Measurements from ENCODE around the gene ANKRD2. TPM values are rescaled to one million over a fixed set of nuclear protein-coding genes. Genes with fewer than 3 reads are reported as not detected.

ANKRD2 gene
- total RNA-seq, 2 donors from 2014 or later, result 0.24 TPM; not detected in 1

DNA sequence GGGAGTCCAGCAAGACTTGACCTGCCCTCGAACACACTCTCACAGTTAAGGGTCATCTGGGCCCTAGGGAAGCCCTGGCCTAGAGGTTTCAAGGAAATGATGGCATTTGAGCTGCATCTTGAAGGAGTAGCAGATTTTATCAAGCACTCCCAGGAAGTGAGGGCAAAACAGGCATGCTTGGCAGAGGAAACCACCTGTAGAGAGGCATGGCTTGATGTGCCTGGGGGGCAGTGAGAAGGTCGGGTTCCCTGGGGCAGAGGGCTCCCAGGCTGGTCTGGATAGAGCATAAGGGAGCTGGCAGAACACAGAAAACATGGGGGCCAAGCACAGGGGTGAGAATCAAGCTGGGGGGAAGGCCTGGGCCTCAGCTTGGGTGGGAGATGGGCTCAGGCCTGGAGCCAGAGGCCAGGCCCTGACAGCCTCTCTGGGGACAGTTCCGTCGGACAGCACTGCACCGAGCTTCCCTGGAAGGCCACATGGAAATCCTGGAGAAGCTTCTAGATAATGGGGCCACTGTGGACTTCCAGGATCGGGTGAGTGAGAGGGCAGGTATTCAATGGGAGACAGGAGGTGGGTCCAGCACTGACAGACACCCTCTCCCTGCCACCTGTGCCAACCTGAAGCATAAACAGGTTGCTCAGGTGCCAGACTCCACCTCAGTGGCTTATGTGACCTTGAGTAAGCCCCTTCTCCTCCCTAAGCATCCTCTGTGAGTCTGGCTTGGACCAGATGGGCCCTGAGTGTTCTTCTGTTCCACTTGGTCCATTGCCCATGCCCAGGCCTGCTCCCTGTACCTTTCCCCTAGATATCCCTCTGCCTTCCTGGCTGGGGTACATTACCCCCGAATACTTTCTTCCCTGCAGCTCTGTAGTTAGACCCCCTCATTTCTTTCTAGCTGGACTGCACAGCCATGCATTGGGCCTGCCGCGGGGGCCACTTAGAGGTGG is 8.1 kb downstream of the ANKRD2 start:
- Histone ChIP-seq H3K4me1 (no peaks in the 10 kb centered on the region), H3K27ac (no peak overlapping the region), H3K9me3 (no peaks in the 10 kb centered on the region), H3K4me3 (no peak overlapping the region), H3K36me3 (no peaks in the 10 kb centered on the region), H3K9ac (ENCODE audit: low read depth in 2 of 2, low read length in 2 of 2) (no peak overlapping the region), H3K27me3 (no peaks in the 10 kb centered on the region)
- TF ChIP-seq, protein P1, sequence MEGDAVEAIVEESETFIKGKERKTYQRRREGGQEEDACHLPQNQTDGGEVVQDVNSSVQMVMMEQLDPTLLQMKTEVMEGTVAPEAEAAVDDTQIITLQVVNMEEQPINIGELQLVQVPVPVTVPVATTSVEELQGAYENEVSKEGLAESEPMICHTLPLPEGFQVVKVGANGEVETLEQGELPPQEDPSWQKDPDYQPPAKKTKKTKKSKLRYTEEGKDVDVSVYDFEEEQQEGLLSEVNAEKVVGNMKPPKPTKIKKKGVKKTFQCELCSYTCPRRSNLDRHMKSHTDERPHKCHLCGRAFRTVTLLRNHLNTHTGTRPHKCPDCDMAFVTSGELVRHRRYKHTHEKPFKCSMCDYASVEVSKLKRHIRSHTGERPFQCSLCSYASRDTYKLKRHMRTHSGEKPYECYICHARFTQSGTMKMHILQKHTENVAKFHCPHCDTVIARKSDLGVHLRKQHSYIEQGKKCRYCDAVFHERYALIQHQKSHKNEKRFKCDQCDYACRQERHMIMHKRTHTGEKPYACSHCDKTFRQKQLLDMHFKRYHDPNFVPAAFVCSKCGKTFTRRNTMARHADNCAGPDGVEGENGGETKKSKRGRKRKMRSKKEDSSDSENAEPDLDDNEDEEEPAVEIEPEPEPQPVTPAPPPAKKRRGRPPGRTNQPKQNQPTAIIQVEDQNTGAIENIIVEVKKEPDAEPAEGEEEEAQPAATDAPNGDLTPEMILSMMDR (IDR thresholded peaks at IDR 0.05), result no peak
- intact Hi-C loops (cut with DNase I), result no loop called here
- no peak for DNase-seq

DNA sequence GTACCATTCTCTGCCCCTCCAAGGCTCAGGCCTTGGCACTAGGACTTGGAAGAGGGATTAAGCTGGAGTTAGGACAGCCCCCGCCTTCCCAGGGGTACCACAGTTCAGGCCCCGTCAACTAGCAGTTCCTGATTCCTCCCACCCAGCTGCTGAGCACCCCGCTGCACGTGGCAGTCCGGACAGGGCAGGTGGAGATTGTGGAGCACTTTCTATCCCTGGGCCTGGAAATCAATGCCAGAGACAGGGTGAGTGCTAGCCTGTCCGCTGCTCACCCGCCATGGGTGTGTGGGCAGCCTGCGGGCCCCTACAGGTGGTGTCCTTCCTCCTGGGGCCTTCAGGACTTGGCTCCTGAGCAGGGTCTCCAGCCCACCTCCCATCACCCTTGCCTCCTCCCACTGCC is 9.6 kb downstream of the ANKRD2 start:
- no peaks in the 10 kb centered on the region for H3K4me1 ChIP-seq
- H3K9me3 ChIP-seq, result no peaks in the 10 kb centered on the region
- intact Hi-C loops (cut with DNase I), result no loop called here
- TF ChIP-seq, protein P1 (IDR thresholded peaks at IDR 0.05), result no peak
- H3K36me3 ChIP-seq, result no peaks in the 10 kb centered on the region
- H3K9ac ChIP-seq (ENCODE audit: low read depth in 2 of 2, low read length in 2 of 2), result no peak overlapping the region
- no peak for DNase-seq
- no peaks in the 10 kb centered on the region for H3K27me3 ChIP-seq
- H3K4me3 ChIP-seq, result no peak overlapping the region
- no peak overlapping the region for H3K27ac ChIP-seq

DNA sequence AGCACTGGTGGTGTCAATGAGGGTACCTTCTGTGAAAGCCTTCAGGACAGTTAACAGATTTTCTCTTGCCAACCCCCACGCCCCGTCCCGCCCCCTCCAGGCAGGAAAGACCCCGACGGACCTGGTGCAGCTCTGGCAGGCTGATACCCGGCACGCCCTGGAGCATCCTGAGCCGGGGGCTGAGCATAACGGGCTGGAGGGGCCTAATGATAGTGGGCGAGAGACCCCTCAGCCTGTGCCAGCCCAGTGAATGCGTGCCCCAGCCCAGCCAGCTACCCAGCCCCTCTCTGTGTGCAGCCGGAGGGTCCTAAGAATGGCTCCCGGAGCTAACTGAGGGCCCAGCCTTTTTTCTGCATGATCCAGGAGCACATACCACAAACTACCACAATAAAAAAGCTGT is 10.9 kb downstream of the ANKRD2 start:
- TF ChIP-seq, protein P1 (IDR thresholded peaks at IDR 0.05), result no peak
- H3K9ac ChIP-seq (ENCODE audit: low read depth in 2 of 2, low read length in 2 of 2), result no peak overlapping the region
- intact Hi-C loops (cut with DNase I), result no loop called here

DNA sequence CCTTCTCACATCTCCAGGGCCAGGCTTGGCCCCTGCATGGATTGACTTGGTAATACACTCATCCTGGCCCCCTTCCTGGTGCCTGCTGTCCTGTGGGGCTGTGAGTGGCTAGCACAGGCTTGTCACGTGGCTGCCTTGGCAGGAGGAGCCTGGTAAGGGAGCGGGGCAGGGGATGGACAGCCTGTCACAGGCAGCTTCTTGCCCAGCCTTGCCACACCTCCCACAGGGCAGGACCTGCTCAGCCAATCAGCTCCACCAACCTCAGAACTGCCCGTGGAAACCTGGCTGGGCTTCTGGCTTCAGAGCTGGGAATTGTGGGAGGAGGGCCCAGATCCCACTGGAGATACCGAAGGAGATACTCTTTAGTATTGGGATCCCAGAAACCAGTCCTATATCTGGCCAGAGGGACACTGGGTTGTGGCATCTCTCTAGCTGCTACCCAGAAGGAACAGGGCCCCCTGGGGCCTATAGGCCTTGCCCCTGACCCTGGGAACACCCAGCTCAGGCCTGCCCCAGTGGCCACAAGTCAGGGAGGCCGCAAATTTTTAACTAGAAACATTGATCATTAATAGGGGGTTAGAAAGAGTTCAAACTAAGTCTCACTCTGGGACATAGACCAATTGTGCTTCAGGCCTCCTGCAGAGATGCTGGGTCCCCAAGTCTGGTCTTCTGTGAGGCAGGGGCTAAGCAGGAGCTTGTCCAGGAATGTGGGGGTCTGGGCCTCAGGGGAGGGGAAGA is 11.7 kb downstream of the ANKRD2 start, which contains the start of gene HOGA1:
HOGA1 (plus strand) TSS at position 330 of the 738 bp plus-strand sequence; CDS start at position 645, 315 bp downstream.
- no peaks in the 10 kb centered on the region for H3K4me1 ChIP-seq
- intact Hi-C loops (cut with DNase I), result no loop called here
- no peak within 1 kb of the TSS for H3K4me3 ChIP-seq
- peak; percentile 32 for DNase-seq
- no peak within 1 kb of the TSS for H3K9ac ChIP-seq (ENCODE audit: low read depth in 2 of 2, low read length in 2 of 2)
- TF ChIP-seq, protein P1 (IDR thresholded peaks at IDR 0.05), result no peak
- H3K9me3 ChIP-seq, result no peaks in the 10 kb centered on the region
- no peaks in the 10 kb centered on the region for H3K27me3 ChIP-seq
- no peaks in the 10 kb centered on the region for H3K36me3 ChIP-seq
- H3K27ac ChIP-seq, result no peak within 1 kb of the TSS

More for the DNA sequence above, 10.9 kb downstream of the ANKRD2 start:
- Histone ChIP-seq H3K27me3 (no peaks in the 10 kb centered on the region), H3K4me3 (no peak overlapping the region), H3K4me1 (no peaks in the 10 kb centered on the region), H3K36me3 (no peaks in the 10 kb centered on the region), H3K27ac (no peak overlapping the region), H3K9me3 (no peaks in the 10 kb centered on the region)
- DNase-seq, result no peak

DNA sequence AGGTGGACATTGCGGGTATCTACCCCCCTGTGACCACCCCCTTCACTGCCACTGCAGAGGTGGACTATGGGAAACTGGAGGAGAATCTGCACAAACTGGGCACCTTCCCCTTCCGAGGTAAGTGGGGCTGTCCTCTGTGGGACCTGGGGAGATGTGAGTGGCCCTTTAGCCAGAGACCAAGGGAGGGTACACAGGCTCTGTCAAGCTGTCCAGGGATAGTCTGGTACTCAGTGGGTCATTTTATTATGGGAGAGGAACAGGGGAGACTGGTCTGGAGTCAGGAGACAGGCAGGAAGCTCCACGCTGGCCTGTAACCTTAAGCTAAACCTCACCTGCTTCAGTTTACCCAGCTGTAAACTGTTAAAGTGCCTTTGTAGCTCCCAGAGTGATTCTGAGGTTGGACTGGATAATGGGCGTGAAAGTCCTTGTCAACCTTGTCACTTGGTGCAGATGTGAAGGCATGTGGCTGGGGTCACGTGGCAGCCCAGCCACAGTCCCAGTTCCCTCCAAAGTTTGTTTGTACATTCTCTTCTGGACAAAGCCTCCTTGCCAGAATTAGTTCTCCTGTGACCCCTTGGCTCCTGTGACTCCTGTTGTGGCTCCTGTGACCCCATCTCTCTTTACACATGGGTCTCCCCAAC is 12.3 kb downstream of the ANKRD2 start:
- H3K9me3 ChIP-seq, result no peaks in the 10 kb centered on the region
- H3K27ac ChIP-seq, result no peak overlapping the region
- no peak overlapping the region for H3K4me3 ChIP-seq
- H3K36me3 ChIP-seq, result no peaks in the 10 kb centered on the region
- intact Hi-C loops (cut with DNase I), result no loop called here
- H3K4me1 ChIP-seq, result no peaks in the 10 kb centered on the region
- TF ChIP-seq, protein P1 (IDR thresholded peaks at IDR 0.05), result no peak
- no peak overlapping the region for H3K9ac ChIP-seq (ENCODE audit: low read depth in 2 of 2, low read length in 2 of 2)
- no peaks in the 10 kb centered on the region for H3K27me3 ChIP-seq
- no peak for DNase-seq
